Activated naive CD8-positive, alpha-beta T cell treated with anti-CD3 and anti-CD28 coated beads, Interleukin-2, amount 50 U/mL, for 24 hours (primary cell): Measurements from ENCODE around the gene SLC24A4.
A peak's percentile ranks its signal among the peaks of the same experiment; 100 is the strongest.
"Not testable (repeated sequence)": the region's sequence is repeated elsewhere in the genome, so short reads cannot be mapped to it uniquely, and the experiment has no call there.

ENCODE experiments used
- ATAC-seq: fragments of 150-1000 bp; cut with Tn5 transposase; one replicate; pipeline ENCODE4 v1.10.0; 2021
- DNase-seq: peaks from one replicate; pipeline ENCODE4 v3.0.0; 2021
- H3K27ac Mint-ChIP-seq: one replicate; pipeline ENCODE4 v1.8.0; 2021; ENCODE audit warnings: mild to moderate bottlenecking, mixed read lengths
- H3K27me3 Mint-ChIP-seq: one replicate; pipeline ENCODE4 v1.8.0; 2021; ENCODE audit warnings: mixed read lengths
- H3K36me3 Mint-ChIP-seq: one replicate; pipeline ENCODE4 v1.8.0; 2021; ENCODE audit warnings: low read depth, mixed read lengths
- H3K4me1 Mint-ChIP-seq: one replicate; pipeline ENCODE4 v1.8.0; 2021; ENCODE audit warnings: mixed read lengths
- H3K4me3 Mint-ChIP-seq: one replicate; pipeline ENCODE4 v1.8.0; 2021; ENCODE audit warnings: mild to moderate bottlenecking, moderate library complexity, mixed read lengths
- H3K9me3 Mint-ChIP-seq: one replicate; pipeline ENCODE4 v1.8.0; 2021; ENCODE audit warnings: mixed read lengths

The SLC24A4 gene

DNA sequence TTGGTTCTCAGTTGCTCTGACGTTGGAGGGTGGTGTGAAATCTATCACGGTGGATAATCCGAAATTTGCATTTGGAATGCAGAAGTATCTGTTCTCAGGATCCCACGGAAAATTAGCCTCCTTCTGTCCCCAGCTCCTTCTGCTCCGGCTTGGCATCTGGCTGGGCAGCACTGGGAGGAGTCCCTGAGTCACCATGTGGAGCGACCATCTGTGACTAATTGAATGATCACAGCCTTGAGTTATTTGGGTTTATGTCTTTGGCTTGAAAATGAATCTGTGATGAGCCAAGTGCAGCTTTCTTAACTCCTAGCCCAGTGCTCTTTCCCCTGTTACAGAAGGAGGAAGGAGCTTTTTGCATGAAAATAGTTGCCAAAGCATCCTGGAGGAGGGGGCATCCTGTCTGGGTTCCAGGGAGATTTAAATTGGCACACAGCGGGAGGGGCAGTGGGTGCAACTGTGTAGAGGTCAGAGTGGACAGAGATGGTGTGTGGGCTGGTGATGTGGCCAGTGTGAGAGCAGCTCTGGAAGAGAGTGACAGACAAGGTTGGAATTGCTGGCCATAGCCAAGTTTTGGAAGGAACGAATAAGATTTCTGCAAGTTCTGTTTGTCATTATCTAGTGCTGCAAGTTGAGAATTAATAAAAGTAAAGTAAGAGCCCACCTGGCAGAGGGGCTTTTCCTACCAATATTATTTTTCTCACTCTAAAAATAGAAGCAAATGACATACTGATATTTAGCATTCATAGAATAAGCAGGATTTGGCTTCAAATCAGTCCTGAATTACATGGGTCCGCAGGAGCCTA is 74.4 kb downstream of the SLC24A4 start:
- Mint-ChIP-seq H3K36me3 (no peaks in the 10 kb centered on the region), H3K4me3 (no peak overlapping the region), H3K4me1 (no peaks in the 10 kb centered on the region), H3K9me3 (peaks cover under 1% of the 10 kb centered on the region), H3K27ac (no peak overlapping the region), H3K27me3 (no peaks in the 10 kb centered on the region)
- DNase-seq (no peak), ATAC-seq (no peak)

DNA sequence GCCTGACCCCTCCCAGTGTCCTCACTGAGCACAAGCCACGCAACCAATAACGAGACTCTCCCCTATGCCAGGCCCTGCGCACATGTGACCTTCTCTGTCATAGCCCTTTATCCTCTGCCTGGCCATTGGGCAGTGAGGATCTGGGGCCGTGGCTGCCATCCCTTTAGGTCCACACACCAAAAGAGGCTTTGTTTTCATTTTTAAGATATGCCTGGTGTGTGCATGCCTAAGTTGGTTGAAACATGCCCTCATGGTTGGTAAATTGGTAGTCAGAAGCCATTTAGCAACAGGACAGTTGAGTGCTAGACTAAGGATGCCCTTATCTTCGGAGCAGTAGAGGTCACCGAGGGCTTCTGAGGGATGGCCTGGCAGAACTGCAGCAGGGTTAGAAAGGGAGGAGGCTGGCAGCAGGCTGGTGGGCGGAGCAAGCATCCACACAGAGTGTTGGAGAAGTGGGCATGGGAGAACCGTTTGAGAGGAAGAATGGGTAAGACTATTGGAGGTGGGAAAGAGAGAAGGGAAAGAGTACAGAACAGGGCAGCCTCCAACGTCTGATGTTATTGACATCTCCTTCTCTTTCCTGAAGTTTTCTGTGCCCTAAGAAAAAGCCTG is 75.1 kb downstream of the SLC24A4 start:
- DNase-seq (no peak), ATAC-seq (no peak)
- H3K27ac Mint-ChIP-seq: no peak overlapping the region
- peaks cover 4% of the 10 kb centered on the region for H3K9me3 Mint-ChIP-seq
- H3K4me3 Mint-ChIP-seq: no peak overlapping the region
- H3K27me3 Mint-ChIP-seq: no peaks in the 10 kb centered on the region
- H3K4me1 Mint-ChIP-seq: no peaks in the 10 kb centered on the region
- H3K36me3 Mint-ChIP-seq: no peaks in the 10 kb centered on the region

DNA sequence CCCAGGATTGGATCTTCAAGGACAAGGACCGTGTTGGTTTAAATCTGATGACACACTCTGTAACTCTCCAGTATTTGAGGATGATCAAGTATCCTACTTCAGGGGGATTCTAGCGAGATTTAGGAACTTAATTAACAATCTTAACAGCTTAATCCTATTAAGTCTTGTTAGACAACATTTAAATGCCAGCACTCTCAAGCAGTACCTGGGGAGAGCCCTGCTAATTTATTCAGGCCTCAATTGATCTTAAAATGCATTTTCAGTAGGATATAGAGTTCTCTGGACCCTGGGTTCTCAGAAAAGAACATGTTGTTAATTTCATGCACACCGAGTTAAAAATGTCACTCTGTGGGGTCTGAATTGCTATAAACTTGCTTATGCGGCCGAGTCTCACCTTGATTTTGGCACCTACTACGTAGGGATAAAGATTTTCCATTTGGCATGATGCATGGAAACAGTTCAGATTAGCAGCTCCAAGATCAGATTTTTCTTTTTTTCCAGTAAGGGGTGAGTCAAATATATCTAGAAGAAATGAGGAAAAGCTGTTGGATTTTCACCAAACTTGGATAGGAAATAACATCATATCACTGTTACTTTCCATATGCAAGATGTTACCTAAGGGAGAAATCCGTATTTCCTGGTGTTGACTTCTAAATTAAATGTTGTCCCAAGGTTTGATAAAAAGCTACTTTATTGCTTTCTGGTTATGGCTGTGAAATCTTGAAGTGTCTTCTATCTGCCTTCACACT is 76.1 kb downstream of the SLC24A4 start:
- Mint-ChIP-seq H3K9me3 (peaks cover 4% of the 10 kb centered on the region), H3K27me3 (no peaks in the 10 kb centered on the region), H3K27ac (no peak overlapping the region), H3K36me3 (no peaks in the 10 kb centered on the region), H3K4me3 (no peak overlapping the region), H3K4me1 (no peaks in the 10 kb centered on the region)
- ATAC-seq: no peak
- DNase-seq: no peak

DNA sequence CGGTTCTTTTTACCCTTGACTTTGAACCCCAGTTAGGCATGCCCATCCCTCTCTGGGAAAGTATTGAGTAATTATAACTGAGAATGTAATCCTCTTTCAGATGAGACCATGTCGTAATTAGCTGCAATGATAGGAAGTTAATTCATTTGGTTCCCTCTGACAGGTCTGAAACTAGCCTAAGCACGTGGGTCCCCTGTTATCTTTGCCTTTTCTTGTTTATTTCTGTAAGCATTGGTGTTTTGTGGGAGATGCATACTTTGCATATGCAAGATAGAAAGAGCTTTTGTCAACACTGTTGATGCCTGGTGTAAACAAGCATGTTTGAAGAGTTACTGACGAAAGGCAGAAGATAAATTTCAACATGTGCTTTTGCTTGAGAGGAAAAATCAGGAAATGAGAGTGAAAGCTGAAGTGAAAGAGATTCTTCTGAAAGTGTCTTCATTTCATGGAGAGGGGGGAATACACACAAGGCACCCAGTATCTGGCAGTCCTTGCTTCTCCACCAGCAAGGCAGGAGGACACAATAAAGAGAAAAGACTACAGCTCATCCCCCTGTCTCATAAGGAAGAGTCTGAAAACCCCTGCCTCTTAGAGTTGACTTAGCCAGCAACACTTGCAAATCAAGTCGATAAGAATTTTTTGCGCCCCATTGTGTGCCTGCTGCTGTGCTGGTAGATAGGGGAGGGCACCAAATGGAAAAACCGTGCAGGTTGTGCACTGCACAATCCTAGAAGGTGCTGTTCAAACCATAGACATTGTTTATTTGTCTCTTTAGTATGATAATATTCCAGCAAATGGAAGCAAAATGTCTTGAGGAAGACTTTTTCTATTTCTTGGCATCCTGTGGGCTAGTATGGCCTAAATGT is 77.8 kb downstream of the SLC24A4 start:
- no peak overlapping the region for H3K4me3 Mint-ChIP-seq
- ATAC-seq: no peak

DNA sequence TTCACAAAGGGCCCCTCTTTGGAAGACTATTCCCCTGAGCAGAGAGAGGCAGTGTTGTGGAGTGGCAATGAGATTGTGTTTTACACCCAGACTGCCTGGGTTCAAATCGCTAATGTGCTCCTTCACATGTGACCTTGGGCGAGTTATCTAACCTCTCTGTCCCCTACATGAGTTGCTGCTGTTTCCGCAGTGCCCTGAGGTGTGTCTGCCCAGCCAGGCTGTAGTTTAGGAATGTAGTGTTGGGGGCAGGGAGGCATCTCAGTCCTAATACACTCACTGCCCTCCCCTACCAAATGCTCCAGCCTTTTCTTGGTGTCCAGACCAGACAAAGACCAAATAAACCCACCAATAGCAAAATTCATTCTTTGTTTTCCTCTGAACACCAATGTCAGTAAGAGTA is 78.6 kb downstream of the SLC24A4 start:
- H3K27me3 Mint-ChIP-seq: no peaks in the 10 kb centered on the region
- DNase-seq (no peak), ATAC-seq (no peak)
- no peaks in the 10 kb centered on the region for H3K4me1 Mint-ChIP-seq
- no peak overlapping the region for H3K27ac Mint-ChIP-seq
- no peak overlapping the region for H3K4me3 Mint-ChIP-seq
- no peaks in the 10 kb centered on the region for H3K36me3 Mint-ChIP-seq
- H3K9me3 Mint-ChIP-seq: peaks cover 4% of the 10 kb centered on the region

More for the DNA sequence above, 77.8 kb downstream of the SLC24A4 start:
- no peaks in the 10 kb centered on the region for H3K27me3 Mint-ChIP-seq
- no peak for DNase-seq
- H3K4me1 Mint-ChIP-seq: no peaks in the 10 kb centered on the region
- H3K27ac Mint-ChIP-seq: no peak overlapping the region
- H3K9me3 Mint-ChIP-seq: peaks cover 4% of the 10 kb centered on the region
- no peaks in the 10 kb centered on the region for H3K36me3 Mint-ChIP-seq

DNA sequence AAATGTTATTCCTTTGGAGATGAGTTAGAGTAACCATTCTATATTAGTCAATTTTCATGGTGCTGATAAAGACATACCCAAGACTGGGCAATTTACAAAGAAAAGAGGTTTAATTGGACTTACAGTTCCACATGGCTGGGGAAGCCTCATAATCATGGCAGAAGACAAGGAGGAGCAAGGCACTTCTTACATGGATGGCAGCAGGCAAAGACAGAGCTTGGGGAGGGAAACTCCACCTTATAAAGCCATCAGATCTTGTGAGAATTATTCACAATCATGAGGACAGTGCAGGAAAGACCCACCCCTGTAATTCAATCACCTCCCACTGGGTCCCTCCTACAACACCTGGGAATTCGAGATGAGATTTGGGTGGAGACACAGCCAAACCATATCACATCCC is 79.5 kb downstream of the SLC24A4 start:
- H3K4me3 Mint-ChIP-seq, H3K36me3 Mint-ChIP-seq, H3K27ac Mint-ChIP-seq, H3K9me3 Mint-ChIP-seq, H3K27me3 Mint-ChIP-seq, H3K4me1 Mint-ChIP-seq, ATAC-seq, DNase-seq: not testable (repeated sequence)

DNA sequence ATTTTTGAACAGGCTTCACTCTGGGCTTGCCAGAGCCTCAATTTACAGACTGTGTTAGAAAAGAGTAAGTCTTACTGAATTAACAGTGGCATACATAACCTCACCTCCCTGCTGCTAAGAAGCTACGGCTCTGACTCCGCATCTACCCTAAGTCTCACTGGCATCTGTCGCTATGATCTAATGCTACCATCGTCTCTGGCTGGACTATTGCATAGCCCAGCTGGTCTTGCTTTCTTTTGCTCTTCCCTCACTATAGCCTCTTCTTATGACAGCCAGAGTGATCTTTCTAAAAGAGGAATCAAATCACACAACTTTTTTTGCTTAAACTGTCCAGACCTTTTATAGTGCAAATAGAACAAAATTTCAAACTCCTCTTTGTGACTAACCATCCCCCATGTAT is 81.1 kb downstream of the SLC24A4 start:
- no peak overlapping the region for H3K27ac Mint-ChIP-seq
- ATAC-seq (no peak), DNase-seq (no peak)
- H3K4me3 Mint-ChIP-seq: no peak overlapping the region
- H3K9me3 Mint-ChIP-seq: peaks cover 7% of the 10 kb centered on the region
- no peaks in the 10 kb centered on the region for H3K27me3 Mint-ChIP-seq
- peaks cover 3% of the 10 kb centered on the region for H3K4me1 Mint-ChIP-seq
- no peaks in the 10 kb centered on the region for H3K36me3 Mint-ChIP-seq

DNA sequence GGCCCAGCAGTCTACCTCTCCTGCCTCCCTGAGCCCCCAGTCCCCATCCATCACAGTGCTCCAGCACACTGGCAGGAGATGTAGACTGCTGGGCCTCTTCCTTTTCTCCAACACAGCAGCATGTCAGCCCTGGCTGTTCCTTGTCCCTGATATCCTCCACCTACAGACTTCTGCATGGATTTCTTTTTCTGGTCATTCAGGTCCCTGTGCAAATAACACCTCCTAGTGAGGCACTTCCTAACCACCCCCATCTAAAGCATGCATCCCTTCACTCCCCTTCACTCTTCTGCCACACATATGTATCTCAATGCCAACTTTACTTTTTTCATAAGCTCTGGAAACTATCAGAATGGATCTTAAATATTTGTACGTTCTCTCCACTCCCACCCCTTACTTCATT is 81.5 kb downstream of the SLC24A4 start:
- Mint-ChIP-seq H3K4me1 (peaks cover 3% of the 10 kb centered on the region), H3K4me3 (no peak overlapping the region), H3K27ac (no peak overlapping the region), H3K36me3 (no peaks in the 10 kb centered on the region), H3K27me3 (no peaks in the 10 kb centered on the region), H3K9me3 (peaks cover 7% of the 10 kb centered on the region)
- ATAC-seq (no peak), DNase-seq (no peak)

DNA sequence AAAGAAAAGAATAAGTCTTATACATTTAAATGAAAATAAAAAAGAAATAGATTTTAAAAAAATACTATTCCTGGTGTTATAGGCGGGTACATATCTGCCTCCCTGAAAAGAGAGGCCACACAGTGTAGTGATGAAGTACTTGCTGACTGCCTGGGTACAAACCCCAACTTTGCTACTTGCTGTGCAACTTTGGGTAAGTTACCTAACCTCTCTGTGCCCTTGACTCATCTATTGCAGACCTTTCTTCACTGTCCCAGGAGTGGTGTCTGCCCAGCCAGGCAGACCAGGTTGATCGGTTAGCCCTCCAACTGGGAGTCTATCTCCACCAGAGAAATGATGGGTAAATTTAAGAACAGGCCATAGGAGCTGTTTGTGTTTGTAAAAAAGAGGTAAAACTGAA is 82.0 kb downstream of the SLC24A4 start:
- no peak overlapping the region for H3K4me3 Mint-ChIP-seq
- H3K27ac Mint-ChIP-seq: no peak overlapping the region
- DNase-seq (no peak), ATAC-seq (no peak)
- H3K4me1 Mint-ChIP-seq: peaks cover 3% of the 10 kb centered on the region
- H3K36me3 Mint-ChIP-seq: no peaks in the 10 kb centered on the region
- peaks cover 7% of the 10 kb centered on the region for H3K9me3 Mint-ChIP-seq
- no peaks in the 10 kb centered on the region for H3K27me3 Mint-ChIP-seq

DNA sequence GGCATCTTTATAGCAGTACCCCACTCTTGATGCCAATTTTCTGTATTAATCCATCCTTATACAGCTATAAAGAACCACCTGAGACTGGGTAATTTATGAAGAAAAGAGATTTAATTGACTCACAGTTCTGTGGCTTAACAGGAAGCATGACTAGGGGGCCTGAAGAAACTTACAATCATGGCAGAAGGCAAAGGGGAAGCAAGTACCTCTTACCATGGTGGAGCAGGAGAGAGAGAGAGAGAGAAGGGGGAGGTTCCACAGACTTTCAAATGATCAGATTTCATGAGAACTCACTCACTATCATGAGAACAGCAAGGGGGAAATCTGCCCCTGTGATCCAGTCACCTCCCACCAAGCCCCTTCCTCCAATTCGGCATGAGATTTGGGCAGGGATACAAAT is 84.4 kb downstream of the SLC24A4 start:
- ATAC-seq: no peak
- peaks cover 6% of the 10 kb centered on the region for H3K9me3 Mint-ChIP-seq
- H3K36me3 Mint-ChIP-seq: no peaks in the 10 kb centered on the region
- no peak overlapping the region for H3K4me3 Mint-ChIP-seq
- DNase-seq: no peak
- H3K4me1 Mint-ChIP-seq: peaks cover 3% of the 10 kb centered on the region
- H3K27me3 Mint-ChIP-seq: peaks cover 1% of the 10 kb centered on the region
- peak overlapping the region; percentile 16 for H3K27ac Mint-ChIP-seq

DNA sequence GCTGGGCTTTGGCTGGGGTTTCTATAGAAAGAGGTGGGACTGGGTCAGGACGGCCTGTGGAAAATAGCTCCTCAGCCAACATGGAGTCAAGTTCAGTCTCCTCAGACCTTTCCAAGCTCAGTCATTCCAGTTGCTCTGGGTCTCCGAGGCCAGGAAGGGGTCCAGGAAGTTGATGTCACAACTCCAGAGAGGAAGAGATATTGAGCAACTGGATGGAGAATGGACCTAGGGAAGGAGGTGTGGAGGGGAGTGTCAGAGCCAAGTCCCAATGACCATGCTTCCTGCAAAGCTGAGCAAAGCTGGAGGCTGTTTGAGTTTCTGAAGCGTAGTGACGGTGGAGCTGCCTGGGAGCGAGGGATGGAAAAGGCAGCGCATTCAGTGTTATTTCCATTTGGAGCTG is 86.1 kb downstream of the SLC24A4 start:
- Mint-ChIP-seq H3K9me3 (peaks cover 3% of the 10 kb centered on the region), H3K27ac (no peak overlapping the region), H3K27me3 (peaks cover 8% of the 10 kb centered on the region), H3K4me1 (peaks cover 3% of the 10 kb centered on the region), H3K36me3 (no peaks in the 10 kb centered on the region), H3K4me3 (no peak overlapping the region)
- ATAC-seq (no peak), DNase-seq (no peak)

DNA sequence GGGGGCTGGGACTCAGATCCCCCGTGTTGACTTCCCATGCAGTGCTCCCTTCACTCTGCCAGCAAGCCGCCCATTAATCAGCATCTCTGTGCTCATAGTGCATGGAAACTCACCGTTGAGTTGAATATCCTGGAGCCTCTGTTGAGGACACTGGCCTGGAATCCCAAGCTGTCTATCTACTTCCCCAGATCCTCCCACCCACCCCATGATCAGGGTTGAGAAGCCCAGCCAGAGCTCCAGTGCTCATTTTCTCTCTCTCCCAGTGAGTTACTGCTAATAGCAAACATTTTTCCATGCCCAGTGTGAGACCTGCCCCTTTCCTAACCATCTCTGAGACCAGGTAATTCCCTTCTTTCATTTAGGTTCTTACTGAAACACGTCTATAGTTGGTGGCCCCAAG is 88.2 kb downstream of the SLC24A4 start:
- Mint-ChIP-seq H3K4me1 (peaks cover 3% of the 10 kb centered on the region), H3K9me3 (peaks cover 3% of the 10 kb centered on the region), H3K36me3 (no peaks in the 10 kb centered on the region), H3K27ac (no peak overlapping the region), H3K4me3 (no peak overlapping the region), H3K27me3 (peaks cover 8% of the 10 kb centered on the region)
- DNase-seq (no peak), ATAC-seq (no peak)

DNA sequence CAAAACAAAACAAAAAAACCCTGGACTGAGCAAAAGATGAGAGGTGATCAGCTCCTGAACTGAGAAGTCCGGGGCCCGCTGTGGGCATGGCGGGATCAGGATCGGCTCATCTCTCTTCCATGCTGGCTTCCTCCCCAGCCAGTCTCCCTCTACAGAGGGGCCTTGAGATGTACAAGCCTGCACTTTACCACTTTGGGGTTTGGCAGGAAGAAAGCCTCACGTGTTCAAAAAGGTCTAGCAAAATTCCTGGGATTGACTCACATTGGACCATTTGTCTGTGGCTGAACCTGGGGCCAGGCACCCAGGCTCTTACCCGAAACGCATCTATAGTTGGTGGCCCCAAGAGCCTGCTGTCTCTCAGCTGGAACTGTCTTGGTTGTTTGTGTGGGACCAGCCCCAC is 89.0 kb downstream of the SLC24A4 start:
- H3K4me1 Mint-ChIP-seq: peaks cover 3% of the 10 kb centered on the region
- no peak for ATAC-seq
- peaks cover under 1% of the 10 kb centered on the region for H3K9me3 Mint-ChIP-seq
- DNase-seq: no peak
- H3K4me3 Mint-ChIP-seq: no peak overlapping the region
- no peaks in the 10 kb centered on the region for H3K36me3 Mint-ChIP-seq
- peaks cover 8% of the 10 kb centered on the region for H3K27me3 Mint-ChIP-seq
- H3K27ac Mint-ChIP-seq: no peak overlapping the region

DNA sequence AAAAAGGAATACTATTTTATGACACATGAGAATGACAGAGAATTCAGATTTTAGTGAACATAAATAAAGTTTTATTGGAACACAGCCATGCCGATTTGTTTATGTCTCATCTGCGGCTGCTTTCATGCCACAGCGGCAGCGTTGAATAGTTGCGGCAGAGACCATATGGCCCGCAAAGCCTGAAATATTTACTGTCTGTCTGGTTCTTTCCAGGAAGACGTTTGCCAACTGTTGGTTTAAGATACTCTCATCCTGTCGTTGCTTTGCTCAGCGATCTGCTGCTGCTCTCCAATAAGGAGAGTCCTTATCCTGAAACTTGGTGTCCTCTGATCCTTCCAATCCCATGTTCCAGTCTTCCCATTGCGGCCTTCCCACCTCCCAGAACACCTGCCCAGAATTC is 89.9 kb downstream of the SLC24A4 start:
- no peaks in the 10 kb centered on the region for H3K9me3 Mint-ChIP-seq
- DNase-seq (no peak), ATAC-seq (no peak)
- peaks cover 8% of the 10 kb centered on the region for H3K27me3 Mint-ChIP-seq
- no peaks in the 10 kb centered on the region for H3K4me1 Mint-ChIP-seq
- H3K27ac Mint-ChIP-seq: peak overlapping the region; percentile 49
- H3K36me3 Mint-ChIP-seq: no peaks in the 10 kb centered on the region
- H3K4me3 Mint-ChIP-seq: no peak overlapping the region
